PC-3 (cell line): ENCODE data around the gene MAGEB10. TPM values are rescaled to one million over a fixed set of nuclear protein-coding genes. Genes with fewer than 3 reads are reported as not detected.

Experiments used
- ATAC-seq: fragments of 200-7000 bp; cut with Tn5 transposase; 2 replicates; pipeline ENCODE4 v1.9.1; 2020; ENCODE audit warnings: mild to moderate bottlenecking, moderate library complexity
- BruUV-seq: library from RNA; stranded (reverse); fragments of 400-500 nt; replicated peaks from 2 replicates; lab custom pipeline; 2021; lab: Mats Ljungman, UMichigan
- CTCF ChIA-PET: fragments of 300-600 bp; sonication (Branson Sonifier 250); formaldehyde crosslinking; loops from one replicate; lab custom pipeline; 2022; ENCODE audit warnings: antibody characterized with exemption; lab: Charles Lee
- POLR2A ChIA-PET: fragments of 300-600 bp; sonication (Branson Sonifier 250); formaldehyde crosslinking; loops from one replicate; lab custom pipeline; 2022; ENCODE audit warnings: antibody characterized with exemption; ENCODE audit not compliant: unreplicated experiment; lab: Charles Lee
- DNase-seq: peaks from one replicate; pipeline ENCODE4 v3.0.0-alpha.2; 2015
- H2AFZ ChIP-seq: fragments of 300-600 bp; sonication (generic); 2 replicates; pipeline ENCODE4 v1.6.0; 2016; ENCODE audit warnings: antibody characterized with exemption, low read length
- H3F3A ChIP-seq: fragments of 300-600 bp; sonication (generic); one replicate; pipeline ENCODE4 v1.6.0; 2017; ENCODE audit warnings: antibody characterized with exemption, low read length, control low read depth, mild to moderate bottlenecking; ENCODE audit not compliant: unreplicated experiment
- H3K27ac ChIP-seq: fragments of 300-600 bp; sonication (generic); 2 replicates; pipeline ENCODE4 v1.5.1; 2016; ENCODE audit warnings: mild to moderate bottlenecking, low read length
- H3K27me3 ChIP-seq: fragments of 300-600 bp; sonication (generic); 2 replicates; pipeline ENCODE4 v1.6.1; 2016; ENCODE audit warnings: low read length, mixed read lengths
- H3K36me3 ChIP-seq: fragments of 300-600 bp; sonication (generic); 2 replicates; pipeline ENCODE4 v1.6.1; 2016; ENCODE audit warnings: low read depth, mixed run types, low read length, mixed read lengths
- H3K4me1 ChIP-seq: fragments of 300-600 bp; sonication (generic); 2 replicates; pipeline ENCODE4 v1.5.1; 2016; ENCODE audit warnings: low read length; ENCODE audit not compliant: insufficient read depth
- H3K4me2 ChIP-seq: fragments of 300-600 bp; sonication (generic); 2 replicates; pipeline ENCODE4 v1.6.0; 2016; ENCODE audit warnings: low read length
- H3K4me3 ChIP-seq: fragments of 300-600 bp; sonication (generic); 2 replicates; pipeline ENCODE4 v1.5.1; 2016; ENCODE audit warnings: mild to moderate bottlenecking, low read length, mixed read lengths
- H3K79me2 ChIP-seq: fragments of 300-600 bp; sonication (generic); 2 replicates; pipeline ENCODE4 v1.6.1; 2017; ENCODE audit warnings: low read length, mixed read lengths
- H3K9ac ChIP-seq: fragments of 300-600 bp; sonication (generic); 2 replicates; pipeline ENCODE4 v1.6.0; 2016; ENCODE audit warnings: mild to moderate bottlenecking, low read length
- H3K9me2 ChIP-seq: fragments of 300-600 bp; sonication (generic); replicated peaks from 2 replicates; pipeline ENCODE4 v1.6.1; 2016; ENCODE audit warnings: mixed run types, low read length, mixed read lengths
- H3K9me3 ChIP-seq: fragments of 300-600 bp; sonication (generic); 2 replicates; pipeline ENCODE4 v1.6.1; 2016; ENCODE audit warnings: low read length, mixed read lengths
- H4K20me1 ChIP-seq: fragments of 300-600 bp; sonication (generic); 2 replicates; pipeline ENCODE4 v1.6.1; 2016; ENCODE audit warnings: low read length, mixed read lengths
- CTCF ChIP-seq: fragments of 300-600 bp; sonication (generic); conservative IDR thresholded peaks from 2 replicates; pipeline ENCODE4 v1.5.1; 2017; ENCODE audit warnings: antibody characterized with exemption, low read depth, mild to moderate bottlenecking, low read length
- EZH2 ChIP-seq: fragments of 300-600 bp; sonication (generic); IDR thresholded peaks from one replicate; pipeline ENCODE4 v1.6.1; 2017; ENCODE audit warnings: antibody characterized with exemption, mild to moderate bottlenecking, low read length; ENCODE audit not compliant: unreplicated experiment
- EZH2phosphoT487 ChIP-seq: fragments of 300-600 bp; sonication (generic); IDR thresholded peaks from 2 replicates; pipeline ENCODE4 v1.6.1; 2018; ENCODE audit warnings: mild to moderate bottlenecking, antibody characterized with exemption, low read length, borderline replicate concordance
- intact Hi-C: fragments of 100-400 bp; cut with micrococcal nuclease; formaldehyde crosslinking; loops from 2 replicates; pipeline ENCODE4 v1.9.0; 2023
- total RNA-seq: library from RNA; depleted of rRNA; stranded (reverse); fragments of >200 nt; gene quantifications from 2 replicates; pipeline ENCODE4 v1.2.3, GENCODE V29; 2014

MAGEB10 gene
- total RNA-seq, 1 experiment from 2014 or later, result not detected

- no peak for ATAC-seq
- ChIA-PET POLR2A (no interaction called here), CTCF (no interaction called here)
- no peak overlapping the region for H3K4me2 ChIP-seq
- H3F3A ChIP-seq, result no peaks in the 10 kb centered on the region
- intact Hi-C loops, result no loop called here
- H3K9me3 ChIP-seq, result no peaks in the 10 kb centered on the region
- DNase-seq, result no peak
- no peaks in the 10 kb centered on the region for H3K9me2 ChIP-seq
- no peaks in the 10 kb centered on the region for H3K27me3 ChIP-seq
- H3K9ac ChIP-seq, result no peak overlapping the region
- no peaks in the 10 kb centered on the region for H3K36me3 ChIP-seq
- H3K27ac ChIP-seq, result no peak overlapping the region
- no TSS peak for BruUV-seq
- H3K79me2 ChIP-seq, result no peaks in the 10 kb centered on the region
- no peaks in the 10 kb centered on the region for H3K4me1 ChIP-seq
- no peaks in the 10 kb centered on the region for H4K20me1 ChIP-seq
- TF ChIP-seq EZH2 (no peak), CTCF (no peak), EZH2phosphoT487 (no peak)
- no peak overlapping the region for H3K4me3 ChIP-seq
- no peak overlapping the region for H2AFZ ChIP-seq
These were observed 16.0 kb downstream of the MAGEB10 start for GRCh38 chrX:27823812-27824211.

GRCh38 chrX:27838185-27838584, 30.4 kb downstream of the MAGEB10 start:
- H3K27me3 ChIP-seq, result no peaks in the 10 kb centered on the region
- H3K79me2 ChIP-seq, result no peaks in the 10 kb centered on the region
- BruUV-seq, result no TSS peak
- H2AFZ ChIP-seq, result no peak overlapping the region
- no peak for TF ChIP-seq CTCF
- no peak overlapping the region for H3K9ac ChIP-seq
- CTCF ChIA-PET, result no interaction called here
- H3K27ac ChIP-seq, result no peak overlapping the region
- DNase-seq, result no peak
- no peak overlapping the region for H3K4me2 ChIP-seq
- no peaks in the 10 kb centered on the region for H3F3A ChIP-seq
- intact Hi-C loops, result no loop called here
- H4K20me1 ChIP-seq, result no peaks in the 10 kb centered on the region
- H3K9me2 ChIP-seq, result no peaks in the 10 kb centered on the region
- H3K4me3 ChIP-seq, result no peak overlapping the region
- H3K36me3 ChIP-seq, result no peaks in the 10 kb centered on the region
- POLR2A ChIA-PET, result no interaction called here
- no peaks in the 10 kb centered on the region for H3K9me3 ChIP-seq
- H3K4me1 ChIP-seq, result no peaks in the 10 kb centered on the region
- ATAC-seq, result no peak

- ATAC-seq (no peak), DNase-seq (no peak)
- no peak overlapping the region for H2AFZ ChIP-seq
- intact Hi-C loops, result no loop called here
- no peaks in the 10 kb centered on the region for H3K9me3 ChIP-seq
- no peaks in the 10 kb centered on the region for H3K79me2 ChIP-seq
- no peaks in the 10 kb centered on the region for H3K4me1 ChIP-seq
- H3K4me3 ChIP-seq, result no peak overlapping the region
- H4K20me1 ChIP-seq, result no peaks in the 10 kb centered on the region
- H3K36me3 ChIP-seq, result no peaks in the 10 kb centered on the region
- no peak overlapping the region for H3K27ac ChIP-seq
- no peak overlapping the region for H3K4me2 ChIP-seq
- H3K27me3 ChIP-seq, result no peaks in the 10 kb centered on the region
- BruUV-seq, result no TSS peak
- no peaks in the 10 kb centered on the region for H3K9me2 ChIP-seq
- no peaks in the 10 kb centered on the region for H3F3A ChIP-seq
- CTCF ChIA-PET, result no interaction called here
- TF ChIP-seq CTCF (no peak), EZH2 (no peak), EZH2phosphoT487 (no peak)
- POLR2A ChIA-PET, result no interaction called here
- H3K9ac ChIP-seq, result no peak overlapping the region
These were observed 33.1 kb downstream of the MAGEB10 start for GRCh38 chrX:27840881-27841280.
